ENCODE results near the gene ITGA2. TPM values are rescaled to one million over a fixed set of nuclear protein-coding genes. Genes with fewer than 3 reads are reported as not detected.

Gene ITGA2
- total RNA-seq, 1 experiment from 2014 or later: 36.6 TPM

DNA sequence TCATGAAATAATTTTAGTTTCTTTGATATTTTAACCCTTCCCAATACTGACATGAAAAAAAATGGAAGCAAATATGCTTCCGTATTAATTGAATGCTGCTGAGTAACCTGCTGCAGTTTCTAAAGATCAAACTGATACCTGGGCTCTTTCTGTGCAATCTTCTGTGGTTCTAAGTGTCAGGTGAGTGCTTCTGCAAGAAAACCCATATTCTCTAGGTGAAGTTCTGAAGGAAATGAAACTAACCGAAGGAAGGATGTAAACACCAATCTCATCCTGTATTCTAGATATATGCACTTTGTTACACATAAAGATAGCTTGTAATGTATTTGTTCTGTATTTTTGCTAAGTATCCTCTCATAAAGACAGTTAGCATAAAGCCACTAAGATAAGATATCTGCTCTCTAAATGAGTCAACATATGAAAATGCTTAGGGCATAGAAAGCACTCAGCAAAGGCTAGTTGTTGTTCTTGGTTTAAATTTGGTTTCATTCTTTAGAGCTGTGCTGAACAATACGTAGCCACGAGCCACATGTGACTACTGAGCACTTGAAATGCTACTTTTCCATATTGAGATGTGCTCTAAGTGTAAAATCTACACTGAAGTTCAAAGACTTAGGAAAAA is 52.0 kb downstream of the ITGA2 start:
- no peaks in the 10 kb centered on the region for H3K36me3 ChIP-seq (ENCODE audit: control insufficient read depth in 1 of 2, insufficient read depth in 2 of 2, low read length in 2 of 2)
- H4K20me1 ChIP-seq (ENCODE audit: insufficient read depth): no peaks in the 10 kb centered on the region
- no peaks in the 10 kb centered on the region for H3K27me3 ChIP-seq (ENCODE audit: insufficient read depth, low read length)
- BruUV-seq (replicated peaks): no TSS peak
- intact Hi-C loops (cut with micrococcal nuclease): no loop called here
- no peaks in the 10 kb centered on the region for H3K9me3 ChIP-seq (ENCODE audit: control insufficient read depth in 1 of 2, insufficient read depth in 1 of 2, low read depth in 1 of 2, low read length in 2 of 2)
- no peak for DNase-seq (ENCODE audit: low read depth, low spot score)
- no peaks in the 10 kb centered on the region; the same call in 1 of the 2 replicates for H3K79me2 ChIP-seq (ENCODE audit: insufficient read depth, low read length)
- TF ChIP-seq FOSL1 (IDR thresholded peaks at IDR 0.05; ENCODE audit: low read depth) (no peak), JUND (IDR thresholded peaks at IDR 0.05) (no peak)
- H3K4me1 ChIP-seq (ENCODE audit: control insufficient read depth in 1 of 2, insufficient read depth in 2 of 2, low read length in 2 of 2): peaks cover 26 to 30% of the 10 kb centered on the region in 2 experiments
- ChIA-PET RAD21 (ENCODE audit: low non-redundant PET in 1 of 2, low total read pairs in 2 of 2, uncharacterized antibody in 2 of 2, unreplicated experiment in 2 of 2) (no interaction called here), POLR2A (no interaction called here), CTCF (no interaction called here)
- H3K9me2 ChIP-seq (ENCODE audit: insufficient read depth): no peaks in the 10 kb centered on the region
- H3K9ac ChIP-seq (ENCODE audit: low read length): no peak overlapping the region
- H3K4me2 ChIP-seq (ENCODE audit: low read length): no peak overlapping the region
- H2AFZ ChIP-seq (ENCODE audit: low read depth, low read length, poor library complexity, severe bottlenecking): no peak overlapping the region
- no peak overlapping the region for H3K27ac ChIP-seq (ENCODE audit: low read depth, low read length)
- H3K4me3 ChIP-seq (replicated peaks in 1 of 2; ENCODE audit: low read depth in 1 of 2, low read length in 2 of 2): no peak overlapping the region
- no peak for ATAC-seq

DNA sequence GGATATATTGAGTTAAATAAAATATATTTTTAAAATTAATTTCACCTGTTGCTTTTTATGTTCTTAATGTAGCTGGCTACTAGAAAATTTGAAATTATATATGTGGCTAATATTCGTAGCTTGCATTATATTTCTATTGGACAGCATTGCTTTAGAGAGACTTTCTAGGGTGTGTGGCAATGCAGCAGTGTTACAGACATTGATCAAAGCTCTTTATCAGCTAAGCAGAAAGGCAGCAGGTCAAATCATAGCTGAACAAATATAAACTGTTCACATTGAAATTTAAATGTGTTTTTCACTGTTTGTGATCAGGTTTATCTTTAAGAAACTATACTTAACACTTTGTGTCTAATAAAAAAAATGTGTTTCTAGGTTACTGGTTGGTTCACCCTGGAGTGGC is 52.6 kb downstream of the ITGA2 start:
- no peak for DNase-seq (ENCODE audit: low read depth, low spot score)
- POLR2A ChIA-PET: no interaction called here
- intact Hi-C loops (cut with micrococcal nuclease): no loop called here
- BruUV-seq (replicated peaks): no TSS peak
- RAD21 ChIA-PET (ENCODE audit: low non-redundant PET in 1 of 2, low total read pairs in 2 of 2, uncharacterized antibody in 2 of 2, unreplicated experiment in 2 of 2): no interaction called here
- Histone ChIP-seq H3K4me3 (replicated peaks in 1 of 2; ENCODE audit: low read depth in 1 of 2, low read length in 2 of 2) (no peak overlapping the region), H3K9ac (ENCODE audit: low read length) (no peak overlapping the region), H3K36me3 (ENCODE audit: control insufficient read depth in 1 of 2, insufficient read depth in 2 of 2, low read length in 2 of 2) (no peaks in the 10 kb centered on the region), H3K4me1 (ENCODE audit: control insufficient read depth in 1 of 2, insufficient read depth in 2 of 2, low read length in 2 of 2) (peaks cover 21 to 24% of the 10 kb centered on the region in 2 experiments), H3K9me2 (ENCODE audit: insufficient read depth) (no peaks in the 10 kb centered on the region), H2AFZ (ENCODE audit: low read depth, low read length, poor library complexity, severe bottlenecking) (no peak overlapping the region), H3K4me2 (ENCODE audit: low read length) (no peak overlapping the region), H3K9me3 (ENCODE audit: control insufficient read depth in 1 of 2, insufficient read depth in 1 of 2, low read depth in 1 of 2, low read length in 2 of 2) (no peaks in the 10 kb centered on the region), H4K20me1 (ENCODE audit: insufficient read depth) (no peaks in the 10 kb centered on the region), H3K27ac (ENCODE audit: low read depth, low read length) (no peak overlapping the region), H3K27me3 (ENCODE audit: insufficient read depth, low read length) (no peaks in the 10 kb centered on the region), H3K79me2 (ENCODE audit: insufficient read depth, low read length) (no peaks in the 10 kb centered on the region; the same call in 1 of the 2 replicates)
- CTCF ChIA-PET: no interaction called here
- ATAC-seq: no peak
- TF ChIP-seq CTCF (IDR thresholded peaks at IDR 0.05 in 2 of 3, conservative IDR thresholded peaks at IDR 0.05 in 1 of 3; ENCODE audit: borderline replicate concordance in 1 of 3, insufficient read depth in 1 of 3, low read depth in 2 of 3, low read length in 2 of 3) (no peak), EGR1 (IDR thresholded peaks at IDR 0.05; ENCODE audit: low read depth) (no peak), CEBPB (IDR thresholded peaks at IDR 0.05; ENCODE audit: low read depth) (no peak), JUND (IDR thresholded peaks at IDR 0.05) (no peak), RAD21 (IDR thresholded peaks at IDR 0.05; ENCODE audit: low read depth) (no peak), EZH2 (IDR thresholded peaks at IDR 0.05) (no peak), POLR2A (IDR thresholded peaks at IDR 0.05; ENCODE audit: borderline replicate concordance, extremely low read depth, insufficient read depth, insufficient read length) (no peak), EZH2phosphoT487 (IDR thresholded peaks at IDR 0.05; ENCODE audit: borderline replicate concordance) (no peak), SRF (IDR thresholded peaks at IDR 0.05; ENCODE audit: low read depth) (no peak), SIN3A (IDR thresholded peaks at IDR 0.05; ENCODE audit: low read depth) (no peak), FOSL1 (IDR thresholded peaks at IDR 0.05; ENCODE audit: low read depth) (no peak), ZFX (IDR thresholded peaks at IDR 0.05) (no peak), POLR2AphosphoS5 (IDR thresholded peaks at IDR 0.05; ENCODE audit: low read depth, low read length) (no peak), TCF7L2 (IDR thresholded peaks at IDR 0.05; ENCODE audit: borderline replicate concordance, extremely low read depth, insufficient read depth, insufficient read length) (no peak), CBX3 (IDR thresholded peaks at IDR 0.05; ENCODE audit: low read depth) (no peak), ZNF274 (IDR thresholded peaks at IDR 0.05; ENCODE audit: low read depth, low read length) (no peak)
- TF ChIP-seq, protein P1, sequence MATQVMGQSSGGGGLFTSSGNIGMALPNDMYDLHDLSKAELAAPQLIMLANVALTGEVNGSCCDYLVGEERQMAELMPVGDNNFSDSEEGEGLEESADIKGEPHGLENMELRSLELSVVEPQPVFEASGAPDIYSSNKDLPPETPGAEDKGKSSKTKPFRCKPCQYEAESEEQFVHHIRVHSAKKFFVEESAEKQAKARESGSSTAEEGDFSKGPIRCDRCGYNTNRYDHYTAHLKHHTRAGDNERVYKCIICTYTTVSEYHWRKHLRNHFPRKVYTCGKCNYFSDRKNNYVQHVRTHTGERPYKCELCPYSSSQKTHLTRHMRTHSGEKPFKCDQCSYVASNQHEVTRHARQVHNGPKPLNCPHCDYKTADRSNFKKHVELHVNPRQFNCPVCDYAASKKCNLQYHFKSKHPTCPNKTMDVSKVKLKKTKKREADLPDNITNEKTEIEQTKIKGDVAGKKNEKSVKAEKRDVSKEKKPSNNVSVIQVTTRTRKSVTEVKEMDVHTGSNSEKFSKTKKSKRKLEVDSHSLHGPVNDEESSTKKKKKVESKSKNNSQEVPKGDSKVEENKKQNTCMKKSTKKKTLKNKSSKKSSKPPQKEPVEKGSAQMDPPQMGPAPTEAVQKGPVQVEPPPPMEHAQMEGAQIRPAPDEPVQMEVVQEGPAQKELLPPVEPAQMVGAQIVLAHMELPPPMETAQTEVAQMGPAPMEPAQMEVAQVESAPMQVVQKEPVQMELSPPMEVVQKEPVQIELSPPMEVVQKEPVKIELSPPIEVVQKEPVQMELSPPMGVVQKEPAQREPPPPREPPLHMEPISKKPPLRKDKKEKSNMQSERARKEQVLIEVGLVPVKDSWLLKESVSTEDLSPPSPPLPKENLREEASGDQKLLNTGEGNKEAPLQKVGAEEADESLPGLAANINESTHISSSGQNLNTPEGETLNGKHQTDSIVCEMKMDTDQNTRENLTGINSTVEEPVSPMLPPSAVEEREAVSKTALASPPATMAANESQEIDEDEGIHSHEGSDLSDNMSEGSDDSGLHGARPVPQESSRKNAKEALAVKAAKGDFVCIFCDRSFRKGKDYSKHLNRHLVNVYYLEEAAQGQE (IDR thresholded peaks at IDR 0.05; ENCODE audit: low read depth): no peak
